Left cardiac atrium (tissue), 4 donors: ENCODE results near the gene TTLL6. TPM values are rescaled to one million over a fixed set of nuclear protein-coding genes. Genes with fewer than 3 reads are reported as not detected.

ENCODE experiments used
- ATAC-seq, 2 donors: fragments of 200-7000 bp; cut with Tn5 transposase; one replicate each; pipeline ENCODE4 v1.9.1; 2020; ENCODE audit warnings: mild to moderate bottlenecking in 2 of 2, moderate library complexity in 2 of 2
- DNase-seq: peaks from one replicate; pipeline ENCODE4 v3.0.0-alpha.2; 2020
- intact Hi-C, 2 donors: fragments of 100-400 bp; cut with DNase I; formaldehyde crosslinking; loops; one replicate each; pipeline versions ENCODE4 v1.14.1 to v1.15.1; 2022 to 2023
- total RNA-seq, 2 donors: library from RNA; stranded (reverse); fragmentation: NEBNext Ultra II Directional; extraction: Animal tissue kit (Norgen Biotek cat#: 25700); gene quantifications; one replicate each; pipeline ENCODE4 v1.2.1, GENCODE V29; 2021
- donor health status: DM: no; HTN: yes; CAD: no.
- donor health status: DM: no; HTN: yes; CAD: no; lungs with severe emphysema.
- donor health status: DM: yes; HTN: yes; CAD: no.
- donor health status: Dilated cardiomyopathy.

Gene TTLL6
- total RNA-seq, 2 donors from 2014 or later = 0.16 TPM; not detected in 1

GRCh38 chr17:48747445-48748363 lies 69.3 kb downstream of the TTLL6 start:
- intact Hi-C loops = no loop called here
- ATAC-seq (no peak), DNase-seq (no peak)

GRCh38 chr17:48746916-48747444 lies 70.0 kb downstream of the TTLL6 start:
- ATAC-seq (no peak), DNase-seq (no peak)
- intact Hi-C loops = no loop called here

GRCh38 chr17:48745381-48746275 lies 71.4 kb downstream of the TTLL6 start:
- no peak for ATAC-seq
- intact Hi-C loops = no loop called here
- no peak for DNase-seq

GRCh38 chr17:48740537-48740936 lies 76.5 kb downstream of the TTLL6 start:
- ATAC-seq (no peak), DNase-seq (no peak)
- intact Hi-C loops = no loop called here

- no peak for ATAC-seq
- intact Hi-C loops = no loop called here
- DNase-seq = no peak
Measured at GRCh38 chr17:48738803-48739526, 78.1 kb downstream of the TTLL6 start.

- DNase-seq (no peak), ATAC-seq (no peak)
- intact Hi-C loops = no loop called here
Measured at GRCh38 chr17:48738424-48738802, 78.6 kb downstream of the TTLL6 start.

GRCh38 chr17:48737330-48738043 lies 79.5 kb downstream of the TTLL6 start:
- DNase-seq = no peak
- intact Hi-C loops = no loop called here
- ATAC-seq = peak in 1 of 2 donors; percentile 27

- no peak for DNase-seq
- intact Hi-C loops = no loop called here
- ATAC-seq = no peak
Measured at GRCh38 chr17:48735062-48735351, 82.0 kb downstream of the TTLL6 start.

- no peak for ATAC-seq
- no peak for DNase-seq
- intact Hi-C loops = no loop called here
Measured at GRCh38 chr17:48734333-48735061, 82.5 kb downstream of the TTLL6 start.

- intact Hi-C loops = no loop called here
- no peak for ATAC-seq
- no peak for DNase-seq
Measured at GRCh38 chr17:48733632-48734328, 83.2 kb downstream of the TTLL6 start.

- DNase-seq = no peak
- intact Hi-C loops = no loop called here
- ATAC-seq = no peak
Measured at GRCh38 chr17:48732688-48733629, 84.1 kb downstream of the TTLL6 start.

GRCh38 chr17:48731355-48731754 lies 85.7 kb downstream of the TTLL6 start:
- intact Hi-C loops = no loop called here
- DNase-seq (no peak), ATAC-seq (no peak)

- no peak for DNase-seq
- intact Hi-C loops = no loop called here
- ATAC-seq = no peak
Measured at GRCh38 chr17:48730240-48730550, 86.8 kb downstream of the TTLL6 start.

GRCh38 chr17:48729335-48730239 lies 87.4 kb downstream of the TTLL6 start:
- intact Hi-C loops = loop anchor here (5.0 to 10.0 kb wide), 2 partner anchors 145 to 153 kb away; no protein-coding TSS in a partner anchor

More at GRCh38 chr17:48729335-48730239, 87.4 kb downstream of the TTLL6 start:
- ATAC-seq = no peak
- DNase-seq = no peak
